Endothelial cell of umbilical vein (primary cell): ENCODE results near the gene STK39. TPM values are rescaled to one million over a fixed set of nuclear protein-coding genes. Genes with fewer than 3 reads are reported as not detected.

Experiments used
- BruUV-seq: library from RNA; stranded (reverse); fragments of 400-500 nt; replicated peaks from 2 replicates; lab custom pipeline; 2021; lab: Mats Ljungman, UMichigan
- CTCF ChIA-PET: fragments of 300-600, 350-600 bp; sonication (Branson Sonifier 250); formaldehyde crosslinking; loops from one replicate; lab custom pipeline; 2021; ENCODE audit warnings: antibody characterized with exemption, inconsistent platforms; lab: Charles Lee
- POLR2A ChIA-PET: fragments of 300-600, 350-600 bp; sonication (Branson Sonifier 250); formaldehyde crosslinking; loops from one replicate; lab custom pipeline; 2021; ENCODE audit warnings: antibody characterized with exemption, inconsistent platforms; lab: Charles Lee
- DNase-seq: peaks from one replicate; pipeline ENCODE4 v3.0.0-alpha.2; 2011; ENCODE audit warnings: low read depth, low spot score
- FAIRE-seq: peaks from 2 replicates; lab custom pipeline; 2011; peaks lifted over from hg19 to GRCh38; lab: Jason Lieb, UNC
- H2AFZ ChIP-seq: 2 replicates; pipeline ENCODE4 v1.6.0; 2012; ENCODE audit warnings: low read depth, low read length, control low read depth, inconsistent platforms
- H3K27ac ChIP-seq: 2 replicates; pipeline ENCODE4 v1.5.1; 2011; ENCODE audit warnings: low read depth, mild to moderate bottlenecking, control low read depth, low read length, moderate library complexity; ENCODE audit not compliant: insufficient read depth
- H3K27me3 ChIP-seq, 2 experiments: 2 replicates each; pipeline versions ENCODE4 v1.6.0 to v1.6.1; 2011; ENCODE audit warnings: low read length in 2 of 2, mixed read lengths in 1 of 2; ENCODE audit not compliant: control insufficient read depth in 2 of 2, insufficient read depth in 2 of 2
- H3K36me3 ChIP-seq, 2 experiments: 2 replicates in 1 of 2; 3 replicates in 1 of 2; pipeline ENCODE4 v1.5.1; 2011; ENCODE audit warnings: low read length in 2 of 2, mild to moderate bottlenecking in 1 of 2, moderate library complexity in 1 of 2; ENCODE audit not compliant: control insufficient read depth in 2 of 2, insufficient read depth in 2 of 2; ENCODE audit errors: extremely low read depth in 1 of 2
- H3K4me1 ChIP-seq: 3 replicates; pipeline ENCODE4 v1.5.1; 2011; ENCODE audit warnings: mild to moderate bottlenecking, low read length; ENCODE audit not compliant: control insufficient read depth, insufficient read depth; ENCODE audit errors: extremely low read depth
- H3K4me2 ChIP-seq: 2 replicates; pipeline ENCODE4 v1.6.1; 2011; ENCODE audit warnings: low read length, control low read depth, mixed read lengths; ENCODE audit not compliant: insufficient read depth
- H3K4me3 ChIP-seq, 3 experiments: fragments of 200-600 bp in 1 of 3; sonication (generic), shearing (Covaris generic) in 1 of 3; replicated peaks in 1 of 3; 2 replicates each; pipeline ENCODE4 v1.5.1; 2011 to 2016; ENCODE audit warnings: control low read depth in 3 of 3, low read length in 3 of 3, mild to moderate bottlenecking in 2 of 3, inconsistent platforms in 1 of 3, low read depth in 1 of 3, moderate library complexity in 1 of 3; ENCODE audit not compliant: insufficient read depth in 1 of 3
- H3K79me2 ChIP-seq: 2 replicates; pipeline ENCODE4 v1.6.0; 2012; ENCODE audit warnings: low read length, inconsistent platforms; ENCODE audit not compliant: control insufficient read depth, insufficient read depth
- H3K9ac ChIP-seq: replicated peaks from 2 replicates; pipeline ENCODE3; 2011; ENCODE audit warnings: low read length, control low read depth; ENCODE audit not compliant: insufficient read depth; ENCODE audit errors: extremely low read depth
- H3K9me1 ChIP-seq: replicated peaks from 3 replicates; pipeline ENCODE4 v1.6.0; 2011; ENCODE audit warnings: mild to moderate bottlenecking, low read length; ENCODE audit not compliant: control insufficient read depth, insufficient read depth; ENCODE audit errors: extremely low read depth
- H3K9me3 ChIP-seq: replicated peaks from 2 replicates; pipeline ENCODE4 v1.5.1; 2012; ENCODE audit warnings: low read length, inconsistent platforms; ENCODE audit not compliant: control insufficient read depth, insufficient read depth
- H4K20me1 ChIP-seq: replicated peaks from 2 replicates; pipeline ENCODE3; 2011; ENCODE audit warnings: mild to moderate bottlenecking, low read length; ENCODE audit not compliant: control insufficient read depth, insufficient read depth; ENCODE audit errors: extremely low read depth
- FOS ChIP-seq: IDR thresholded peaks from 2 replicates; pipeline ENCODE4 v1.6.1; 2011; ENCODE audit warnings: mild to moderate bottlenecking, low read length, moderate library complexity, borderline replicate concordance; ENCODE audit not compliant: insufficient read depth
- JUN ChIP-seq: IDR thresholded peaks from 2 replicates; pipeline ENCODE4 v1.6.1; 2011; ENCODE audit warnings: borderline replicate concordance, low read depth; ENCODE audit not compliant: insufficient read length, insufficient read depth
- MYC ChIP-seq: IDR thresholded peaks from one replicate; pipeline ENCODE4 v1.6.1; 2011; ENCODE audit warnings: mild to moderate bottlenecking, low read depth, low read length
- dilution Hi-C: fragments of 300-500 bp; cut with MboI; formaldehyde crosslinking; loops from one replicate; pipeline ENCODE4 v1.15.0; 2019; ENCODE audit warnings: low sequenced_read_pairs; ENCODE audit not compliant: extremely low pct_ligation_motif_present
- intact Hi-C: fragments of 100-400 bp; cut with micrococcal nuclease; formaldehyde crosslinking; loops from one replicate; pipeline ENCODE4 v1.10.0; 2022
- polyA plus RNA-seq, 4 experiments: library from polyadenylated mRNA; depleted of rRNA in 3 of 4; stranded (reverse) in 3 of 4; unstranded in 1 of 4; fragments of >200 nt; gene quantifications; 2 replicates each; pipeline versions ENCODE4 v1.2.1 to v1.2.3, GENCODE V29; 2011 to 2012; ENCODE audit warnings: missing spikeins in 1 of 4
- total RNA-seq: library from RNA; stranded (reverse); gene quantifications from 2 replicates; pipeline ENCODE4 v1.2.3, GENCODE V29; 2021
- TF ChIP-seq, protein P1 (sequence below), 2 donors: IDR thresholded peaks; 1 replicate in 1 of 2; 2 replicates in 1 of 2; pipeline ENCODE4 v1.5.1; 2011; ENCODE audit warnings: low read length in 2 of 2, mild to moderate bottlenecking in 2 of 2, moderate library complexity in 2 of 2, control low read depth in 1 of 2, inconsistent platforms in 1 of 2, low read depth in 1 of 2; ENCODE audit not compliant: insufficient read depth in 1 of 2; ENCODE audit errors: extremely low read depth in 1 of 2

STK39 gene
- total and polyA plus RNA-seq, 2 donors (not counting 3 experiments of a cell fraction or from before 2014, with no cell fraction given), result 4.6 to 13.1 TPM

DNA sequence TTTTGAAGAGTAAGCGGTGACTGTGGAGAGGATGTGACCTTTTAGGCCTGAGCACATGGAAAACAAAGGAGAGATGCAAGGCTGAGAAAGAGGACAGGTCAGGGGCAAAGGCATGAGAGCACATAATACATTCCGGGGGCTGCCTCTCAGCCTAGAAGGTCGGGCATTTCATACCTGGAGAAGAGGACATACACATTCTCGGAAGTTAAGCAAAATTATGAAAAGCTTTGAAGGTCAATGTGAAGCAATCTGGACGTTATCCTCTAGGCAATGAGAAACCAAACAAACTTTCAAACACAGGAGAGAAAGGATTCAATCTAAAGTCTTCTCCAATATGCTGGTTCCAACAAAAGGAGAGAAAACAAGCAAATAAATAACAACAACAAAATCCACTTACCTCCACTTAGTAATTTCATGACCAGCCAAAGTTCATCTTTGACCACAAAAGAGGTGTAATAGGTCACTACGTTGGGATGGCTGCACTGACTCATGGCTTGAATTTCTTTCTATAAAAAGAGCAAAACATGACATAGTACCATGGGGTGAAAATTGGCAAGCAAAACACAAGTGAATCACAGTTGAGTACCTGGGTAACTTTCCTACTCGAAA, 80.4 kb downstream of the STK39 start:
- Histone ChIP-seq H2AFZ (no peak overlapping the region), H3K79me2 (peaks cover 3% of the 10 kb centered on the region), H3K4me1 (peaks cover 17% of the 10 kb centered on the region), H3K9ac (no peak overlapping the region), H3K9me3 (no peaks in the 10 kb centered on the region), H3K27me3 (no peaks in the 10 kb centered on the region), H3K4me3 (no peak overlapping the region), H3K27ac (no peak overlapping the region), H3K4me2 (no peak overlapping the region), H3K9me1 (no peaks in the 10 kb centered on the region), H3K36me3 (no peaks in the 10 kb centered on the region), H4K20me1 (no peaks in the 10 kb centered on the region)
- ChIA-PET CTCF (no interaction called here), POLR2A (no interaction called here)
- no peak for TF ChIP-seq MYC
- TF ChIP-seq FOS, result peak; percentile 37
- TF ChIP-seq, protein P1, sequence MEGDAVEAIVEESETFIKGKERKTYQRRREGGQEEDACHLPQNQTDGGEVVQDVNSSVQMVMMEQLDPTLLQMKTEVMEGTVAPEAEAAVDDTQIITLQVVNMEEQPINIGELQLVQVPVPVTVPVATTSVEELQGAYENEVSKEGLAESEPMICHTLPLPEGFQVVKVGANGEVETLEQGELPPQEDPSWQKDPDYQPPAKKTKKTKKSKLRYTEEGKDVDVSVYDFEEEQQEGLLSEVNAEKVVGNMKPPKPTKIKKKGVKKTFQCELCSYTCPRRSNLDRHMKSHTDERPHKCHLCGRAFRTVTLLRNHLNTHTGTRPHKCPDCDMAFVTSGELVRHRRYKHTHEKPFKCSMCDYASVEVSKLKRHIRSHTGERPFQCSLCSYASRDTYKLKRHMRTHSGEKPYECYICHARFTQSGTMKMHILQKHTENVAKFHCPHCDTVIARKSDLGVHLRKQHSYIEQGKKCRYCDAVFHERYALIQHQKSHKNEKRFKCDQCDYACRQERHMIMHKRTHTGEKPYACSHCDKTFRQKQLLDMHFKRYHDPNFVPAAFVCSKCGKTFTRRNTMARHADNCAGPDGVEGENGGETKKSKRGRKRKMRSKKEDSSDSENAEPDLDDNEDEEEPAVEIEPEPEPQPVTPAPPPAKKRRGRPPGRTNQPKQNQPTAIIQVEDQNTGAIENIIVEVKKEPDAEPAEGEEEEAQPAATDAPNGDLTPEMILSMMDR (IDR thresholded peaks at IDR 0.05; ENCODE audit: extremely low read depth in 1 of 2, insufficient read depth in 1 of 2, low read depth in 1 of 2, low read length in 2 of 2), result no peak
- TF ChIP-seq JUN, result no peak
- BruUV-seq, result no TSS peak
- FAIRE-seq (no peak), DNase-seq (no peak)
- intact Hi-C loops, result no loop called here
- dilution Hi-C loops, result no loop called here
